ENCODE measurements around the gene MYO5B.

MYO5B gene

DNA sequence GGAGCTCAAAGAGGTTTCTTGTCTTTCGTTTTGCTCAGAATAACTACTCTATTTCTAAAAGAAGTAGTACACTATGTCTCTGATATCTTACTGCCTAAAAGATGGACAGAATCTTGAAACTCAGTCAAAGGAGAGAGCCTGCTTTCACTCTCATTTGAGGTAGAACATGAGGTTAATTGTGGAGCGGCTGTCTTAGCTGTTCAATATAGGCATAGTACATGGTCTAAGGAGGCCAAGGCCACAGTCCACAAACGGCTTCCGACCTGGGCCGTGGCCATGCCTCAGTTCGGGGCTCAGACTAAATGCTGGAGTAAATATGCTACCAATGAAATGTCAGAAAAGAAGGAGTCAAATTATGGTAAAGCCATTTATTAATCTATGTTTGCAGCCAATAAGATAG lies 195.8 kb downstream of the MYO5B start:
- Histone ChIP-seq H3F3A (ENCODE audit: insufficient read depth) (no peaks in the 10 kb centered on the region), H3K36me3 (ENCODE audit: low read length) (no peaks in the 10 kb centered on the region), H4K20me1 (ENCODE audit: low read depth, low read length) (no peaks in the 10 kb centered on the region), H3K79me2 (ENCODE audit: insufficient read depth, low read length) (no peaks in the 10 kb centered on the region), H2AFZ (ENCODE audit: low read depth, low read length, severe bottlenecking) (no peak overlapping the region), H3K4me3 (ENCODE audit: insufficient read depth, low read length, poor library complexity, severe bottlenecking) (no peak overlapping the region), H3K9me3 (ENCODE audit: insufficient read depth, low read length) (no peaks in the 10 kb centered on the region), H3K27me3 (ENCODE audit: low read length) (no peaks in the 10 kb centered on the region), H3K4me2 (ENCODE audit: low read depth, low read length, poor library complexity, severe bottlenecking) (no peak overlapping the region), H3K9ac (ENCODE audit: low read length) (no peak overlapping the region), H3K27ac (ENCODE audit: low read depth, low read length) (no peak overlapping the region), H3K9me2 (replicated peaks; ENCODE audit: insufficient read depth, low read length) (no peaks in the 10 kb centered on the region)
- TF ChIP-seq EZH2phosphoT487 (conservative IDR thresholded peaks at IDR 0.05; ENCODE audit: low read length) = no peak
- TF ChIP-seq, protein P1, sequence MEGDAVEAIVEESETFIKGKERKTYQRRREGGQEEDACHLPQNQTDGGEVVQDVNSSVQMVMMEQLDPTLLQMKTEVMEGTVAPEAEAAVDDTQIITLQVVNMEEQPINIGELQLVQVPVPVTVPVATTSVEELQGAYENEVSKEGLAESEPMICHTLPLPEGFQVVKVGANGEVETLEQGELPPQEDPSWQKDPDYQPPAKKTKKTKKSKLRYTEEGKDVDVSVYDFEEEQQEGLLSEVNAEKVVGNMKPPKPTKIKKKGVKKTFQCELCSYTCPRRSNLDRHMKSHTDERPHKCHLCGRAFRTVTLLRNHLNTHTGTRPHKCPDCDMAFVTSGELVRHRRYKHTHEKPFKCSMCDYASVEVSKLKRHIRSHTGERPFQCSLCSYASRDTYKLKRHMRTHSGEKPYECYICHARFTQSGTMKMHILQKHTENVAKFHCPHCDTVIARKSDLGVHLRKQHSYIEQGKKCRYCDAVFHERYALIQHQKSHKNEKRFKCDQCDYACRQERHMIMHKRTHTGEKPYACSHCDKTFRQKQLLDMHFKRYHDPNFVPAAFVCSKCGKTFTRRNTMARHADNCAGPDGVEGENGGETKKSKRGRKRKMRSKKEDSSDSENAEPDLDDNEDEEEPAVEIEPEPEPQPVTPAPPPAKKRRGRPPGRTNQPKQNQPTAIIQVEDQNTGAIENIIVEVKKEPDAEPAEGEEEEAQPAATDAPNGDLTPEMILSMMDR (IDR thresholded peaks at IDR 0.05; ENCODE audit: insufficient read depth, low read length, poor library complexity, severe bottlenecking) = no peak

DNA sequence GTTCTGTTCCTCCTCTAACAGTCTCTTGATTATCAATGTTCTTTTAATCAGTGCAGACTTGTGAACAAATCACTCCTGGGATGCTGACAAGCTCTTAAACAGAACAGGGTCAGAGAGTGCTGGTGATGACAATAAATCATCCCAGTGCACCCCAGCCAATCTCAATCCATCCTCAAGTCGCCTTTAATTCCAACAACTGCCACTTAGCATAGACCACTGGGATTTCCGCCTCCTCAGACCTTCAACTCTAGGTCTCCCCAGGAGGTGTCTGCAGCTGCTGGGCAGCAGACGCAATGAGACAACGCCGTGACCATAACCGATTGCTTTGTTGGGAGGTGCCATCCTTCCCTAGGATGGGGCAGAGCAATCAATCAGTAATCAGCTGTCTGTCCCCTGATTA lies 197.4 kb downstream of the MYO5B start:
- no peak for TF ChIP-seq EZH2phosphoT487 (conservative IDR thresholded peaks at IDR 0.05; ENCODE audit: low read length)
- TF ChIP-seq, protein P1 (IDR thresholded peaks at IDR 0.05; ENCODE audit: insufficient read depth, low read length, poor library complexity, severe bottlenecking) = no peak
- Histone ChIP-seq H3K9me2 (replicated peaks; ENCODE audit: insufficient read depth, low read length) (no peaks in the 10 kb centered on the region), H3K9ac (ENCODE audit: low read length) (no peak overlapping the region), H3K9me3 (ENCODE audit: insufficient read depth, low read length) (no peaks in the 10 kb centered on the region), H3K27ac (ENCODE audit: low read depth, low read length) (no peak overlapping the region), H3K79me2 (ENCODE audit: insufficient read depth, low read length) (no peaks in the 10 kb centered on the region), H3K4me2 (ENCODE audit: low read depth, low read length, poor library complexity, severe bottlenecking) (no peak overlapping the region), H3K4me3 (ENCODE audit: insufficient read depth, low read length, poor library complexity, severe bottlenecking) (no peak overlapping the region), H3K36me3 (ENCODE audit: low read length) (no peaks in the 10 kb centered on the region), H2AFZ (ENCODE audit: low read depth, low read length, severe bottlenecking) (no peak overlapping the region), H4K20me1 (ENCODE audit: low read depth, low read length) (no peaks in the 10 kb centered on the region), H3K27me3 (ENCODE audit: low read length) (no peaks in the 10 kb centered on the region), H3F3A (ENCODE audit: insufficient read depth) (no peaks in the 10 kb centered on the region)

- Histone ChIP-seq H4K20me1 (ENCODE audit: low read depth, low read length) (no peaks in the 10 kb centered on the region), H3K27me3 (ENCODE audit: low read length) (no peaks in the 10 kb centered on the region), H3K4me3 (ENCODE audit: insufficient read depth, low read length, poor library complexity, severe bottlenecking) (no peak overlapping the region), H3K79me2 (ENCODE audit: insufficient read depth, low read length) (no peaks in the 10 kb centered on the region), H3K9me3 (ENCODE audit: insufficient read depth, low read length) (no peaks in the 10 kb centered on the region), H3K36me3 (ENCODE audit: low read length) (no peaks in the 10 kb centered on the region), H2AFZ (ENCODE audit: low read depth, low read length, severe bottlenecking) (no peak overlapping the region), H3F3A (ENCODE audit: insufficient read depth) (no peaks in the 10 kb centered on the region), H3K27ac (ENCODE audit: low read depth, low read length) (no peak overlapping the region), H3K4me2 (ENCODE audit: low read depth, low read length, poor library complexity, severe bottlenecking) (no peak overlapping the region), H3K9ac (ENCODE audit: low read length) (no peak overlapping the region), H3K9me2 (replicated peaks; ENCODE audit: insufficient read depth, low read length) (no peaks in the 10 kb centered on the region)
- TF ChIP-seq, protein P1 (IDR thresholded peaks at IDR 0.05; ENCODE audit: insufficient read depth, low read length, poor library complexity, severe bottlenecking) = no peak
- no peak for TF ChIP-seq EZH2phosphoT487 (conservative IDR thresholded peaks at IDR 0.05; ENCODE audit: low read length)
These were observed 200.5 kb downstream of the MYO5B start for GRCh38 chr18:49994410-49994809.
